ENCODE results near the gene NFU1.

- TF ChIP-seq POLR2A (IDR thresholded peaks at IDR 0.05; ENCODE audit: low read depth) (no peak), EP300 (IDR thresholded peaks at IDR 0.05) (no peak), POLR2AphosphoS5 (IDR thresholded peaks at IDR 0.05) (no peak)
- TF ChIP-seq, protein P1, sequence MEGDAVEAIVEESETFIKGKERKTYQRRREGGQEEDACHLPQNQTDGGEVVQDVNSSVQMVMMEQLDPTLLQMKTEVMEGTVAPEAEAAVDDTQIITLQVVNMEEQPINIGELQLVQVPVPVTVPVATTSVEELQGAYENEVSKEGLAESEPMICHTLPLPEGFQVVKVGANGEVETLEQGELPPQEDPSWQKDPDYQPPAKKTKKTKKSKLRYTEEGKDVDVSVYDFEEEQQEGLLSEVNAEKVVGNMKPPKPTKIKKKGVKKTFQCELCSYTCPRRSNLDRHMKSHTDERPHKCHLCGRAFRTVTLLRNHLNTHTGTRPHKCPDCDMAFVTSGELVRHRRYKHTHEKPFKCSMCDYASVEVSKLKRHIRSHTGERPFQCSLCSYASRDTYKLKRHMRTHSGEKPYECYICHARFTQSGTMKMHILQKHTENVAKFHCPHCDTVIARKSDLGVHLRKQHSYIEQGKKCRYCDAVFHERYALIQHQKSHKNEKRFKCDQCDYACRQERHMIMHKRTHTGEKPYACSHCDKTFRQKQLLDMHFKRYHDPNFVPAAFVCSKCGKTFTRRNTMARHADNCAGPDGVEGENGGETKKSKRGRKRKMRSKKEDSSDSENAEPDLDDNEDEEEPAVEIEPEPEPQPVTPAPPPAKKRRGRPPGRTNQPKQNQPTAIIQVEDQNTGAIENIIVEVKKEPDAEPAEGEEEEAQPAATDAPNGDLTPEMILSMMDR (IDR thresholded peaks at IDR 0.05): no peak
These were observed 34.6 kb upstream of the NFU1 start for GRCh38 chr2:69471793-69472192.
